SH-SY5Y (cell line): ENCODE results near the gene DIDO1.

Source experiments
- GATA2 ChIP-seq: IDR thresholded peaks from 2 replicates; pipeline ENCODE4 v1.6.1; 2011; ENCODE audit warnings: mild to moderate bottlenecking, low read depth, low read length
- GATA3 ChIP-seq: IDR thresholded peaks from 2 replicates; pipeline ENCODE4 v1.6.1; 2011; ENCODE audit warnings: low read depth, mild to moderate bottlenecking, low read length, moderate library complexity

DNA sequence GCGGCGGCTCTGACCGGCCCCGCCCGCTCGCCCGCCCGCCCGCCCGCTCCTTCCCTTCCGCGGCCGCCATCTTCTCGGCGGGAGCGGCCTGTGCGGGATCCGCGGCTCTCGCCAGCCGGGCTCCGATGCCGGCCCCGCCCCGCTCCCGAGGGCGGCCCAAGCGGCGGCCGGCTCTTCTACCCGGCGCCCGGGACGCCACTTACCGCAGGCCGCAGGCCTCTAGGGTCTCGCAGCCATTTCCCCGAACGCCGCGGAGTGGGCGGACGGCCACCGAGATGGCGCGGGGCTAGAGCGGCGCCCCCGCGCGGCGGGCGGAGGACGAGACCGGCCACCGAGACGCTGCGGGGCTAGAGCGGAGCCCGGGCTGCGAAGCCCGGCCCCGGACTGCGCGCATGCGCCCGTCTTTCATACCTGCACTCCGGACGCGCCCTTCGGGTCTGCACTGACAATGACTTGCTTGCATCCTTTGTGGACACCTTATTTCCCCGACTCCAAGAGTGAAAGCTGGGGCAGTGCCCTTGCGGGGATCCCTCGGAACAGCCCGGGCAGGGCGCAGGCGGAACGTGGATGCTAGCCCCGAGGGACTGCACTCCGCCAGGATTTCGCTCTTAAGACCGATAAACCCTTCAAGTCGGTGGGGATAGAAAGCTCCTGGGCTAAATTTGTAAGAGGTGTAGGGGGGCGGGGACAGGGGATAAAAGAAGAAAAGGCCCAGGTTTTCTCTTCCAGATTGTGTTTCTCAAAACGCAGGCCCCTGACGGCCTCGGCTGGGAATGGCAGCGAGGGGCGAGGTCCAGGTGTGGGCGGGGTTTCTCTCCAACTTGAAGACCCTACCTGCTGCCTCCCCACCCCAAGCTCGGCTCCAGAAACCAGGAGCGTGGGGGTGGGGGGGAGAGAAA lies at the start of gene DIDO1:
- no peak for TF ChIP-seq GATA2
- TF ChIP-seq GATA3 = no peak
